GM10248 (cell line): ENCODE data around the gene MAPKAPK5.
"Not testable (repeated sequence)": the region's sequence is repeated elsewhere in the genome, so short reads cannot be mapped to it uniquely, and the experiment has no call there.

Source experiments
- CTCF ChIA-PET: fragments of 300-600 bp; sonication (Branson Sonifier 250); formaldehyde crosslinking; extraction: SDS; loops from one replicate; lab custom pipeline; 2021; ENCODE audit warnings: antibody characterized with exemption; lab: Yijun Ruan, JAX
- POLR2A ChIA-PET: fragments of 350-650 bp; sonication (Branson Sonifier 250); formaldehyde crosslinking; extraction: SDS; loops from one replicate; lab custom pipeline; 2020; ENCODE audit warnings: antibody characterized with exemption; lab: Yijun Ruan, JAX
- DNase-seq: peaks from one replicate; pipeline ENCODE4 v3.0.0; 2012; ENCODE audit errors: extremely low spot score
- CTCF ChIP-seq: IDR thresholded peaks from 2 replicates; pipeline ENCODE4 v1.5.1; 2012; ENCODE audit warnings: mild to moderate bottlenecking, low read depth; ENCODE audit errors: extremely low read depth, missing control alignments, control extremely low read depth

The MAPKAPK5 gene

GRCh38 chr12:111927346-111927745, 85.3 kb downstream of the MAPKAPK5 start:
- POLR2A ChIA-PET = no interaction called here
- CTCF ChIA-PET = interaction anchor here (0.9 to 2.3 kb wide), 4 partner anchors 9 to 14 kb away, joined by 3 to 7 read pairs (median 4); no protein-coding TSS in a partner anchor
- no peak for DNase-seq
- no peak for TF ChIP-seq CTCF

GRCh38 chr12:111932241-111932640, 90.2 kb downstream of the MAPKAPK5 start:
- DNase-seq = no peak
- ChIA-PET CTCF (interaction anchor here (1.0 kb wide), 1 partner anchor 12 kb away, joined by 3 read pairs; no protein-coding TSS in a partner anchor), POLR2A (no interaction called here)
- TF ChIP-seq CTCF = no peak

- no peak for DNase-seq
- CTCF ChIA-PET = interaction anchor here (0.9 to 1.5 kb wide), 3 partner anchors 9 to 17 kb away, joined by 3 to 4 read pairs (median 3); no protein-coding TSS in a partner anchor
- POLR2A ChIA-PET = no interaction called here
- no peak for TF ChIP-seq CTCF
Measured at GRCh38 chr12:111936869-111937268, 94.8 kb downstream of the MAPKAPK5 start.

GRCh38 chr12:111937429-111937828, 95.4 kb downstream of the MAPKAPK5 start:
- POLR2A ChIA-PET = no interaction called here
- no peak for TF ChIP-seq CTCF
- CTCF ChIA-PET = interaction anchor here (0.9 to 1.5 kb wide), 3 partner anchors 10 to 17 kb away, joined by 3 to 4 read pairs (median 3); no protein-coding TSS in a partner anchor
- no peak for DNase-seq

GRCh38 chr12:111942557-111942956, 100.5 kb downstream of the MAPKAPK5 start:
- ChIA-PET POLR2A (no interaction called here), CTCF (interaction anchor here (1.7 kb wide), 1 partner anchor 445 kb away, joined by 5 read pairs; no protein-coding TSS in a partner anchor)
- no peak for DNase-seq
- TF ChIP-seq CTCF = no peak

GRCh38 chr12:111943929-111944328, 101.9 kb downstream of the MAPKAPK5 start:
- no peak for DNase-seq
- TF ChIP-seq CTCF = no peak
- CTCF ChIA-PET = interaction anchor here (0.7 to 2.7 kb wide), 10 partner anchors 8 to 467 kb away, joined by 3 to 16 read pairs (median 3); no protein-coding TSS in a partner anchor
- POLR2A ChIA-PET = no interaction called here

GRCh38 chr12:111950961-111951676, 109.1 kb downstream of the MAPKAPK5 start:
- CTCF ChIA-PET = interaction anchor here (1.0 kb wide), 1 partner anchor 10 kb away, joined by 3 read pairs; no protein-coding TSS in a partner anchor
- DNase-seq, POLR2A ChIA-PET: not testable (repeated sequence)
